GM21576 (cell line): ENCODE results near the gene SUV39H1.

Experiments used
- ATAC-seq: cut with Tn5 transposase; IDR thresholded peaks from one replicate; pipeline ENCODE4 v1.9.1; 2021; ENCODE audit warnings: mild to moderate bottlenecking, moderate library complexity; ENCODE audit not compliant: unreplicated experiment

SUV39H1 gene

DNA sequence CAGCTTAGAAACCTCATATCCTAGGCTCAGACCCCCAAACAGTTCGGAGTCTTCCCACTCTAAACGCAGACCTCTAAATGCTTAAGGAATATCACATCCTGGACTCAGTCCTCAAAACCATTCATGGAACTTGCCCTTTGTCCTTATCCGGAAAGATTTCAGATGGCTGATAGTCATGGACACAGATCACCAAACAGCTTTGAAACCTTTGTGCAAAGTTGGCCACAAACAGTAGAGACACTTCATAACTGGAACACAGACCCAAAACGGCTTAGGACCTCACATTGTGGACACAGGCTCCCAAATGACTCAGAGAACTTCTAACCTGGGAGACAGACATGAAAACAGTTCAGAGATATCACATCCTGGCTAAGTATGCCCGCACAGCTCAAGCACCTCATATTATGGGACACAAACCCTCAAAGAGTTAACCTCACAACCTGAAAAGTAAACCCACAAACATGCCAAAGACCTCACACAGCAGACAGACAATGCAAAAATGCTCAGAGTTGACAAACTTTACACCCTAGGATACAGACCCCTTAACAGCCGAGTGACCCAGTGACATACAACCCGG lies 15.5 kb downstream of the SUV39H1 start:
- ATAC-seq: no peak

DNA sequence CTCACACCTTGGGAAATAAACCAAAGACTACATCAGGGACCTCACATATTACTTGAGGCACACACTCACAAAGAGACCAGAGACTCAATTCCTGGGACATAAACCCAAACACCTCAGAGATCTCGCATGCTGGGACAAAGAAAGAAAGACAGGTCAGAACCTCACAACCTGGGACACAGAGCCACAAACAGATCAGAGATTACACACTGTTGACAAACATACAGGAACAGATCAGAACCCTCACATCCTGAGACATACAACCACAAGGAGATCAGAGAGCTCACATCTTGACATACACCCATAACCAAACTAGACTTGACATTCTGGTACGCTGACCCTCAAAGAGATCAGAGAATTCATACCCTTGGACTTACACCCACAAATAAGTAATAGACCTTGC lies 17.3 kb downstream of the SUV39H1 start:
- no peak for ATAC-seq

DNA sequence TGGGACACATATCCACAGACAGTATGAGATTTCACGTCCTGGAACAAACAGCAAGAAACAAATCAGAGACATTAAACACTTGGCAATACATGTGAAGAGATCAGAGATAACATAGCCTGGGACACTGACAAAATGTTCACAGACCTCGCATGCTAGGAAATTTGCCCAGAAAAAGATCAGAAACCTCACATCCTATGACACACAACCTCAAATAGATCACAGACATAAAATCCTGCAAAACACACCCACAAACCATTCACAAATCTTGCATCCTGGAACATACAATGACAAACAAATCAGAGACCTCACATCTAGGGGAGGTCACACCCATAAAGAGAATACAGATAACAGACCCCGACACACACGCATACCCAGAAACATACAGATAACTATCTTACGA lies 18.0 kb downstream of the SUV39H1 start:
- no peak for ATAC-seq

DNA sequence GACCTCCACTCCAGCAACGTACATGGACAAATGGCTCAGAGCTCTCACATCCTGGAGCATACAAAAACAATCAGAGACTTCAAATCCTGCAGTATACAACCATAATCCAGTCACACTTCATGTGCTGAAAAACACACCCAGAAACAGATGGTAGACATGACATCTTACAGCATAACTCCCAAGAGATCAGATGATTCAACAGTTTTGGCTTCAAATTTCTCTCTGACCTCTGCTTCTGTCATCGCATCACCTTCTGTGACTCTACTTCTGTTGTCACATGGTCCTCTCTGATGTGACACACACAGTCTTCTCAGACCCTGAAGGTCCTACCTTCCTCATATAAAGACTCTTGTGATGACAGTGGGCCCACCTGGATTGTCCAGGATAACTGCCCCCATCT lies 18.5 kb downstream of the SUV39H1 start:
- no peak for ATAC-seq

DNA sequence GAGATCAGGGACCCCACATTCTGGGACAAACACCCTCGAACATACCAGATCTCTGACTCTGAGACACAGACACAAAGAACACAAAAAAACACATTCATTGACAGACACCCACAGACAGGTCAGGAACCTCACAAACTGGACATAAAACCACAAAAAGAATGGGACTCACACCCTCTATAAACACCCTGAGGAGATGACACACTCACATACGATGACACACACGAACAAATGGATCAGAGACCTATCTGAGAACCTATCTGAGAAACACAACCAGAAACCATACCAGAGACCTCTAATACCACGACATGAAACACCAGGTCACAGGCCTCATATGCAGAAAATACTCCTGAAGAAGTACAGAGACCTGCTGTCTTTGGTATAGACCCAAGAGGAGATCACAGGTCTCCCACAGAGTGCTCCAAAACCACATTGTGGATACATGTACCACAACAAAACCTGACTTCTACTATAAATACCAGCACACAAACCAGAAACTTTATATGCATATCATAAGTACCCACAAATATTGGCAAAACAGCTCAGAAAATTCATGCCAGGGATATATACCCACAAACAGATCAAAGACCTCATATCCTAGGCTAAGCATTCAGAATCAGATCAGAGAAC lies 19.5 kb downstream of the SUV39H1 start:
- ATAC-seq: no peak

DNA sequence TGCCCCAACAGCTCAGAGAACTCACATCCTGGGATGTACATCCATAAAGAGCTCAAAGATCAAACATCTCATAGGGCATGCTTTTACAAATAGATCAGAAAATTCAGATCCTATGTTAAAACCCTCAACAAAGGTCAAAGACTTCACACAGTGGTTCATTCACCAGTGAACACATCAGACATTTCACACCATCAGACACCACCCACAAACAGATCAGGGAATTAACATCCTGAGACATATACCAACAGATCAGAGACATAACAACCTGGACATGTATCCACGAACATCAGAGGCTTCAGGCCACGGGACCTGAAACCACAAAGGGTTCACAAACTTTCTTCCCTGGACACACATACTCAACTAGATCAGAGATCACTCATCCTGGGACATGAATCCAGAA lies 23.4 kb downstream of the SUV39H1 start:
- no peak for ATAC-seq

DNA sequence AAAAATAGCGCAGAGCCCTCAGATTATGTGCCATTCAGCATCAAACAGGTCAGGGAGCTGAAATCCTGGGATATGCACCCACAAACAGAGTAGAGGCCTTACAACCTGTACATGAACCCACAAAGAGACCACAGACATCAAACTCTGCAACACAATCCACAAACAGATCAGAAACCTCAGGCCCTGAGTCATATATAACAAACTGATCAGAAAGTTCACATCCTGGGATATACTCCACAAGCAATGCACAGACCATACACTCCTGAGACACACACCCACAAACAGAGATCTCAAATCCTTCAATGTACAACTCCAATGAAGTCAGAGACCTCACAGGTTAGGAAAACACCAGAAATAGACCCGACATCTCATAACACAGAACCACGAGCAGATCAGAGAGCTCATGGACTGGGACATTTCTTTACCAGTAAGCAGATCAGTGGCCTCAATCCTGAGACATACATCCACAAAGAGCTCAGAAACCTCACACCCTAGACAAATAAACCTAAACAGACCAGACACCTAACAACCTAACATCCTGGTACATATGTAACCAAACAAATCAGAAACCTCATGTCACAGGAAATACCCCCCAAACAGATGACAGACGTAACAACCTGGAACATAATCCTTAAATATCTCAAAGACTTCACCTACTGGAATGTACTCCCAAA lies 24.2 kb downstream of the SUV39H1 start:
- no peak for ATAC-seq

DNA sequence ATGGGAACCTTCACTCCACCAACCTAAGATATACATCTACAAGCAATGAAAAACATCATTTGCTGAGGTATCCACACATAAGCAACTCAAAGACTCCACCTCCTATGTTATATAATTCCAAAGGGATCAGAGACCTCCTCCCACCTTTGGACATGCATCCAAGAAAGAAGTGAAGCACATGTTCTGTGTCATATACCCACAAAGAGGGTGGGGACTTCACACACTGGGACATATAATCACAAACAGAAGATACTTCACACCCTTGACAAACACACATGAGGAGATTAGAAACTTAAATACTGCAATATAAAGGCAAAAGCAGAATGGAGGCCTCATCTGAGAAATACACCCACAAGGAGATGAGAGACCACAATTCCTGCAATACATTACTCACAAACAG lies 25.4 kb downstream of the SUV39H1 start:
- no peak for ATAC-seq

DNA sequence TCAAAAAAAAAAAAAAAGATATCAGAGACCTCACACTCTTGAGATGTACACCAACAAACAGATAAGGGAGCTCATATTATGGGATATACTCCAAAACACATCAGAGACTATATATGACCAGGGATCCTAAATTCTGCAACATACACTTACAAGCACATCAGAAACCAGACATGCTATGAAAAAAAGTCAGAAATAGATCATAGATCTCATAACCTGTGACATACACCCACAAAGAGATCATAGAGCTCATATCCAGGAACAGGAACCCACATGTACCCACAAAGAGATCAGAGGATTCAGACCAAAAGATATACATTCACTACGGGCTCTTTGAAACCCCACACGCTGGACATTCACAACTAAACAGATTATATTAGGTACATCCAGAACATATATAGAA lies 30.1 kb downstream of the SUV39H1 start:
- no peak for ATAC-seq

DNA sequence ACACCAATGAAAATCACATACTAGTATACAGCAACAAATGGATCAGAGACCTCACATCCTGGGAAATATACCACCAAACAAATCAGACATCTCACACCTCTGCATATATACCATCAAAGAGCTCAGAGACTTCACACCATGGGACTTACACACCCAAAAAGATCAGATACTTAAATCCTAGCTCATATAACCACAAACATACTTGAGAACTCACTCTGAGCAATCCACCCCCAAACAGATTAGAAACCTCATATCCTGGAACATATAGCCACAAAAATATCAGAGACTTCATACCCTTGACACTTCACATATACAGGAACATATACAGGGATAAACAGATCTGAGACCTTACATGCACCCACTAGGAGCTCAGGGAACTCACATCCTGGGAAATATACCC lies 32.1 kb downstream of the SUV39H1 start:
- ATAC-seq: no peak

DNA sequence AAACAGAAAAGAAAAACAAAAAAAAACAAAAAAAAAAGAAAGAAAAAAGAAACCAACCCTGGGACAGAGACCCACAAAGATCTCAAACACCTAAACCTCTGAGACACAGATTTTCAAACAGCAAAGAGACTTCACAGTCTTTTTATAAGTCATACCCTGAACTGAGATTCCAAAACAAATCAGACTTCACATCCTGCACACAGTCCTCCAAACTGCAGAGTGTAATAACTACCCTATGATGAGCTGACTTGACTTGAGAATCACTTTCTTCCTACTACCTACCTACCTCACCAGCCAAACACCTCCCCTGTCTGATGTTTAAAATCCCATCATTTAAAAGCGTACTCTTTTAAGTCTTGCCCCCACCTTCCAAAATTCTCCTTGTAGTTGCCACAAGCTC lies 39.8 kb downstream of the SUV39H1 start:
- no peak for ATAC-seq

DNA sequence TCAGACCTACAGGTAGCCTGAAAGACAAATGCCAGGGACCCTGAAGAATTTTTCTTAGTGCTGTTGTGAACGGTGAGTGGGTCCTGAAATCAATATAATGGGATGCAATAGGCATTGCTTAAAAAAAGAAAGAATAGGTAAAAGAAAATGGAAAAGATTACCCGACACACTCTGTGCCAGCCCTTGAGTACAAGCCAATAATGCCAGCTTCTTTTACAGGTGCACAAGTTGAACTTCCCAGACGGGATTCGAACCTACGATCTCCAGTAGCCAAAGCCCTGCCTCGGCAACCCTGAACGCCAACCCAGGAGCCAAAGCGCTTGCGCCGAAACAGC lies 40.3 kb downstream of the SUV39H1 start:
- no peak for ATAC-seq

DNA sequence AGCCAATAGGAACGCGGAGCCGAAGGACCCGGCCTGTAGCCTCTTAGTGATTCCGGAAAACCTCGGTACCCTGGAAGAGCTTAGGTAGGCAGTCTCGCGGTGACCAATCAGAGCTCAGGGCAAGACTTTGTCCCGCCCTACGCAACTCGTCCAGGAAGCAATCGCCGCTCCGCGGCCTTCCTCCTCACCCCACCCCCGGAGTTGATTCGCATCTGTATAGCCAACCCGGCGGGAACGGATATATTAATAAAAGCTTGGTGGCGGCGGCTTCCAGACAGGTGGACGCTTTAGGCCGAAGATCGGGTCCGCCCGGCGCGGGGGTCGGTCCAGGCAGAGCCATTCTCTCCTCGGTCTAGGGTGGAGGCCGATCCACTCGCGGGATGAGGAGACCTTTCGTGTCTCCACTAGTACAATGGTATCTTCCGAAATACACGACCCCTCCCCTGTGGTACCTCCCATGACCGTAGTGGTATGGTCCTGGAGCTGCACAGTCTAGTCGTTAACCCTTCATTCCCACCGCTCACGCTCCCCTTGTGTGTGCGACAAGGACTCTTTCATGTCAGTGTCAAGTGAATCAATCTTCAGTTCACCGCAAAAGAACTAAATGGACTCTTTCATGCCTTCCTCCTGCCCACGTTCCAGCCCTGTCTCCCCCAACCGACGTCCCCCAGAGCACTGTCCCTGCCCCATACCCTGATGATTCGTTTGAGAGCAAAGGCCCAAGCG lies 40.8 kb downstream of the SUV39H1 start:
- ATAC-seq: peak; percentile 98

DNA sequence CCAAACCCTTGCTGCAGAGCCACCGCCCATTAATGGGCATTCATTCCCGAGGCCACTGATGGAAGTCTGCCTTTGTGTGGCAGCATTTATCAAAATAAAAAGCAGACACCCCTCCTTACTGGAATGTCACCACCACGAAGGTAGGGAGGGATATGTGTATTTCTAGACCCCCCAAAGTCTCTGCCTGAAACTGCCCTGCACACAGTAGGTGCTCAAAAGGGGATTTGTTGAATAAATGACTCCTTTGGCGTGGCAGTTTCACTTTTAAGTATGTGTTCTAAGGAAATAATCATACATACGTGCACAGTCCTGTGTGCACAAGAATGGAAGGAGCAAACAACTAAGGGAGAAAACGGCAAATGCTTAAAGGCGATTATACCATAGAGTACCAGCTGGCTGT lies 41.4 kb downstream of the SUV39H1 start:
- no peak for ATAC-seq

DNA sequence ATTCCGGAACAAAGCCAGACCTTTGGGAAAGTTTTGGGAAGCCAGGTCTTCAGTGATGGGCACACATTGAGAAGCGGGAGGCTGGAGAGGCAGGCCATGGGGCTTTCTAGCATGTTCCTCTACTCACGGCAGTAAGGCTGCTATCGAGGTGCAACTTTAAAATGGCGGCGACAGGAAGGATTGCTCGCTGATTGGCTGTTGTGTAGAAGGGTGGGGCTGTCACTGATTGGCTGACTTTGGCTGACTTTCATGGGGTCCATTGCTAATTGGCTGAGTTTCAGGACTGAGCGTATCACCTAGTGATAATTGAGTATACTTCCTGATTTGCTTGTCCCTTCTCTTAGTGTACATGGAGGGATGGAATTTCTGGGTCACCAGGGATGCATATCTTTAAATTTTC lies 45.3 kb downstream of the SUV39H1 start:
- ATAC-seq: no peak

DNA sequence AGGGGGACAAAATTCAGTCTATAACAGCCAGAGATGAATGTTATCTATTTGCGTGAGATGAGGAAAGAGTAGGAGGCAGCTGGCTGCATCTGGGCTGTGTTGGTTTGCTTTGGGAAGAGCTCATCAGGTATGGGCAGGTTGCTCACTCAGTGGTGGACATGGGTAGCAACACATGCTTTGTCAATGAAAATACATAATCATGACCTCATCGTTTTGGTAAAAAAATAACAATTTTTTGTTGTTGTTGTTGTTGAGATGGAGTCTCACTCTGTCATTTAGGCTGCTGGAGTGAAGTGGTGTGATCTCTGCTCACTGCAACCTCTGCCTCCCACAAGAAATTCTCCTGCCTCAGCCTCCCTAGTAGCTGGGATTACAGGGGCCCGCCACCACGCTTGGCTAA lies 48.7 kb downstream of the SUV39H1 start:
- ATAC-seq: no peak

DNA sequence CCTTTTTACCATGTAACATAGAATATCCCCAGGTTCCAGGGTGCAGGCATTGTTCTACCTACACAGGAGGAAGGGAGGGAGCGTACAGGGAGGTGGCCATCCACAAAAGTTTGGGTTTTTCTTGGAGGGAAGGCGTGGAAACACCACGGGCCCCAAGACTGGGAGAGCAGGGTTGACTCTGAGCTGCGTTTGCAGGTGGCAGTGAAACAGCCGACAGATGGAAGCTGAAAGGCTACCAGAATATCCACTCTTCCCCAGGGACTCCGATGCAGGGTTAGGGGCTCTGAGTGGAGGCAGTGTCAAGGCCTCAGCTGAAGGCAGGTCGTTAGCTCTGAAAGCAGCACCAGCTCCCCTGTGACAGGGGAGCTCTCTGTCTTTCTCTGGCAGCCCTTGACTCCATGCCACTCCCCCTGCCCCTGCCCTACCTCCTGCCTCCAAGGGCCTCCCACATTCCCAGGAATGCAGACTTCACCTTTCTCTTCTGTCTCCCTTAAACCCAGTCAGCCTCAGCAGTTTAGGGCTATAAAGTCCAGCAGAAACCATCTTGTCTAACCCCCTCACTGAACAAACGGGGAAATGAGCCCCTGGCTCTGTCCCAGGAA lies 51.0 kb downstream of the SUV39H1 start:
- no peak for ATAC-seq

DNA sequence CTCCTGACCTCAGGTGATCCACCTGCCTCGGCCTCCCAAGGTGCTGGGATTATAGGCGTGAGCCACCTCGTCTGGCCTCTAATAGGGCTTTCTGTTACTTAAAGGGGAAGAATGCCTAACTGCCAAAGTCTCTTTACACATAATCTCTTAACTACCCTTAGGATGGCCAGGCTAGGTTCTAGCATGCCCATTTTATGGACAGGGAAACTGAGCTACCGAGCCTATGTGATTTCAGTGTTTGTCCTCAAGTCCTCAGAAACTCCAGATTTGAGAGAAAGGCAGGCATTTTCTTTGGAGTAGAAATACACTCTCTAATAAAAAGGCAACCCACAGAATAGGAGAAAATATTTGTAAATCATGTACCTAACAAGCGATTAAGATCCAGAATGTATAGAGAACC lies 52.6 kb downstream of the SUV39H1 start:
- ATAC-seq: no peak

DNA sequence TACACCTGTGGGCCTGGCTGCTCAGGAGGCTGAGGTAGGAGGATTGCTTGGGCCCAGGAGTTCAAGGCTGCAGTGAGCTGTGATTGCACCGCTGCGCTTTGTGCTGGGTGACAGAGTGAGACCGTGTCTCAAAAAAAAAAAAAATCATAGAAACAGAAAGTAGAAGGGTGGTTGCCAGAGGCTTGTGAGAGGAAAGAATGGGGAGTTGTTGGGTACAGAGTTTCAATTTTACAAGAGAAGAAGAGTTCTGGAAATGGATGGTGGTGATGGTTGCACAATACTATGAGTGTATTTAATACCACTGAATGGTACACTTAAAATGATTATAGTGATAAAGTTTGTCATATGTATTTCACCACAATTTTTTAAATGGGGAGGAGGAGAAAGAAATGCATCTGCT lies 54.8 kb downstream of the SUV39H1 start:
- ATAC-seq: no peak

DNA sequence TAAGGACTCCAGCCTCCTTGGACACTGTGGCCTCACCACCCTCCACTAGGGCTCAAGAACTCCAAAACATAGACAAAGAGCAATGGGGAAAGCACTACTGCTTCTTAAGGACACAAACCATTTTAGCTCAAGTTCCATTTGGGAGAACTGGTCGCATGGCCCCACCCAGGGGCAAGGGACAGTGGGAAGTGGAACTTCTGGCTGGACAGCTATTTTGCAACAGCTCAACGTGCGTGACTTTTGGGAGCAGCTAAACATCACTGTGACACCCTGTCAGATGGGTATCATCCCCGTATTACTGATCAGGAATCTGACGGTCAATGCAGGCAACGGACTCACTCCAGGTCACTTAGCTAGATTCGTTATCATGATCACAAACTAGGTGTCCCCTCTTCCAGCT lies 56.0 kb downstream of the SUV39H1 start:
- no peak for ATAC-seq

DNA sequence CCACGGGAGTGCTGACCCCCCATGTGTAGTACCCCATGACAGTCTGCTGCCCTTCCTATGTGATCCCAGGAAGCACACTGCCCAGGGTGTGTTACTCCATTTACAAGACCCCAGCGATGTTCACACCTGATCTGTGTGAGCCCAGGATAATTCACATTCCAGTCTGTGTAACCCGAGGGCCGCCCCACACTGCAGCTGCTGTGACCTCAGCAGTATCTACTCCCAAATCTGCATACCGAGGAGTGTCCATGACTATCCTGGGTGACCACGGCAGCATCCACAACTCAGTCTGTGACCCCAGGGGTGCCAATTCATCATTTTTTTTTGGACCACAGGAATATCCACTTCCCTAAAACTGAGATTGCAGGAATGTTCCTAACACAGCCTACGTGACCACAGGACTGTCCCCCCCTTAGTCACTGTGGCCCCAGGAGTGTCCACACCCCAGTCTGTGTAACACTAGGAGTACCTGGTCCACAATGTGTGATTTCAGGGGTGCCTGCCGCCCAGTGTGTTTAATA lies 57.2 kb downstream of the SUV39H1 start:
- no peak for ATAC-seq

DNA sequence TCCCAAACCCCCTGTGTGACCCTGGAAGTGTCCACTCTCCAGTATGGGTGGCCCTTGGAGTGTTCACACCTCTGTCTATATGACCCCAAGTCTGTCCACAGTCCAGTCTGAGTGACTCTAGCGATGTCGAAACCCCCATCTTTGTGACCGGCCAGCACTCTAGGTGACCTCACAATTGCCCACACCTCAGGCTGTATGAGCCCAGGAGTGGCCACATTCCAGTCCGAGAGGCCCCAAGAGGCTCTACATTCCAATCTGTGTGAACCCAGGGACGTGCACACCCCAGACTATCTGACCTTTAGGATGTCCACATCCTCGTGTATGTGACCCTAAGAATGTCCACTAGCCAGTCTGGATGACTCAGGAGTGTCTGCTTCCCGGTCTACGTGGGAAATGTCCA lies 57.7 kb downstream of the SUV39H1 start:
- ATAC-seq: no peak
